GM19240 (cell line): ENCODE measurements around the gene PPCDC.

Experiments used
- DNase-seq: peaks from one replicate; pipeline ENCODE4 v3.0.0; 2011; ENCODE audit warnings: low spot score; ENCODE audit not compliant: insufficient read length

PPCDC gene

GRCh38 chr15:75043509-75044257 is 20.3 kb downstream of the PPCDC start:
- DNase-seq = peak; percentile 28

DNA sequence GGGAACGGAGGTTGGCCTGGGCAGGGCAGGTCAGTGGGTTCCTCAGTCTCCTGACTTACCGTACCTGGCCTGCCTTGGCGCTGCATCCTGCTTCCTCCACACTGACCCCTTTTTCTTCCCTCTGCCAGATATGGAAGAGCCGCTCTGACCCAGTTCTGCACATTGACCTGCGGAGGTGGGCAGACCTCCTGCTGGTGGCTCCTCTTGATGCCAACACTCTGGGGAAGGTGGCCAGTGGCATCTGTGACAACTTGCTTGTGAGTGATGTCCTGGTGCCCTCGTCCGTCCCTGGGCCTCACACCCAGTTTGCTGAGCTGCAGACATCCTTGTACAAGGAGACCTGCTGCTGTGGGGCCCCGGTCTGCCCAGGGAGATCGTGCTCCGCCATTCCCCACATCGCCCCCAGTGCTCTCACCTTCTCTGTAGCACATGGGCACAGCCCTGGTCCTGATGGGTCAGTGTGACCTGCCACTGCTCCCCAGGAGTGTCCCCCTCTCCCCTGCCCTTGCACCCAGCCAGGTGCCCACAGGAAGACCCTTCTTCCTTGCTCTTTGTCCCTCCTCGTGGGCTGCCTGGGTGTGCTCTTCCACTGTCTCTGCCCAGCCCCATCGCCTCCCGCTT is 21.0 kb downstream of the PPCDC start:
- no peak for DNase-seq

DNA sequence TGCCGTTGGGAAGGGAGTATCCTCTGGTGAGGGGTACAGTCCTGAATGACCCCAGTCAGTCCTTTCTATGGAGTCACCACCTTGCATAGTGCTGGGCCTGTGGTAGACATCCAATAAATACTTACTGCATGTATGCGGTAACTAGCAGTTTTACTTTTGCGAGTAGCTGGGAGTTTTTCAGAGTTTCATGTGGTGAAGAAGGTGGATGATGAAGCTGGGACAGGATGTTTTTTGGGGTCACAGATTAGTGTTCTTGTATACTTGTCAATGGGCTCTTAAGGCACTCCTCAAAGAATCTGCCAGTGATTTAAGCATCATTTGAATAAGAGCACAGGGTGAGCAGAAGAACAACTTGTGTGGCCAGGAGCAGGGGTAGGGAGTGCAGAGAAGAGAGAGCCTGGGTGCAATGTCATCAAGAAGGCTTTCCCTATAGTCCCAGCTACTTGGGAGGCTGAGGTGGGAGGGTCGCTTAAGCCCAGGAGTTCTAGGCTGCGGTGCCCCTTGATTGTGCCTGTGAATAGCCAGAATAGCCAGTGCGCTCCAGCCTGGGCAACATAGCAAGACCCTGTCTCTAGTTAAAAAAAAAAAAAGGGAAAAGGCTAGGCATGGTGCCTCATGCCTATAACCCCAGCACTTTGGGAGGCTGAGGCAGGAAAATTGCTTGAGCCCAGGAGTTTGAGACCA is 22.1 kb downstream of the PPCDC start:
- no peak for DNase-seq

DNA sequence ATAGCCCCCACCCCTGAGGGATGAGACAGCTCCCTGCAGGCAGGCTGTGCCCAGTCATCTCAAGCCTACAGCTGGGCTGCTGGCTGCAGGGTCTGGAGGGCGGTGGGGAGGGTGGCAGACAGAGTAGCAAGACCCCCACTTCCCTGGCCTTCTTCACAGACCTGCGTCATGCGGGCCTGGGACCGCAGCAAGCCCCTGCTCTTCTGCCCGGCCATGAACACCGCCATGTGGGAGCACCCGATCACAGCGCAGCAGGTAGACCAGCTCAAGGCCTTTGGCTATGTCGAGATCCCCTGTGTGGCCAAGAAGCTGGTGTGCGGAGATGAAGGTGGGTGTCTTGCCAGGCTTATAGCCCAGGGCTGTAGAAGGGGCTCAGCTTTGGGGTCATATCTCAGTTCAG is 25.0 kb downstream of the PPCDC start:
- DNase-seq = no peak

- DNase-seq = no peak
Measured at GRCh38 chr15:75049392-75049791, 26.0 kb downstream of the PPCDC start.

- DNase-seq = no peak
Measured at GRCh38 chr15:75050283-75050682, 26.9 kb downstream of the PPCDC start.

GRCh38 chr15:75051191-75051608 is 27.8 kb downstream of the PPCDC start:
- no peak for DNase-seq

DNA sequence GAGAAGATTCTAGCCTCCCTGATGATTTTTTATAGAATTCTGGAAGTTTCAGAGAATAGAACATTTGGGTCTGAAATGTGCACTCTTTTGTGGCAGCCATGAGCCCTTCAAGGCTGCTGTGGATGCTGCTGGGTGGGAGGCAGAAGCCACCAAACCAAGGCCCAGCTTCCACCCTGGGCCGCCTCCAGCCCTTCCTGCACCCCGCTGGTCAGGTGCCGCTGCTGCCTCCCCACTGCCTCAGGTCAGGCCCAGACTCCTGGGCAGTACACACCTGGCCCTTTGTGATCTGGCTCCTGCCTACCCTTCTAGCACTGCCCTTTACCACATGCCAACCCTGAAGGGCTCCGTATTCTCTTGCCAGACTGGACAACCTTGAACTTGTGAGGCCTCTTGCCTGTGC is 28.3 kb downstream of the PPCDC start:
- DNase-seq = no peak

- no peak for DNase-seq
Measured at GRCh38 chr15:75052972-75053747, 29.8 kb downstream of the PPCDC start.

DNA sequence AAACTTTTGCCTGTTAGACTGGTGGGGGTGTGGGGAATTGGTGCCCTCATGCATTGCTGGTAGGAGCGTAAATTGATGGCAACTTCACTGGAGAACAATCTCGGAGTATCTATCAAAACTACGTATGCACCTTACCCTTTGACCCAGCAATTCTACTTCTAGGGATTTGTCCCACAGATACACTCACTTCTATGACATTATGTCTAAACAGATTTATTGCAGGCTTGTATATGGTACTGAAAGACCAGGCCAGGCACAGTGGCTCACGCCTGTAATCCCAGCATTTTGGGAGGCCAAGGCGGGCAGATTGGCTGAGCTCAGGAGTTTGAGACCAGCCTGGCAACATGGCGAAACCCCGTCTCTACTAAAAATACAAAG is 30.3 kb downstream of the PPCDC start:
- DNase-seq = no peak

- DNase-seq = no peak
Measured at GRCh38 chr15:75054172-75054897, 30.9 kb downstream of the PPCDC start.

GRCh38 chr15:75056036-75056435 is 32.6 kb downstream of the PPCDC start:
- no peak for DNase-seq

GRCh38 chr15:75058127-75058905 is 34.9 kb downstream of the PPCDC start:
- DNase-seq = no peak

DNA sequence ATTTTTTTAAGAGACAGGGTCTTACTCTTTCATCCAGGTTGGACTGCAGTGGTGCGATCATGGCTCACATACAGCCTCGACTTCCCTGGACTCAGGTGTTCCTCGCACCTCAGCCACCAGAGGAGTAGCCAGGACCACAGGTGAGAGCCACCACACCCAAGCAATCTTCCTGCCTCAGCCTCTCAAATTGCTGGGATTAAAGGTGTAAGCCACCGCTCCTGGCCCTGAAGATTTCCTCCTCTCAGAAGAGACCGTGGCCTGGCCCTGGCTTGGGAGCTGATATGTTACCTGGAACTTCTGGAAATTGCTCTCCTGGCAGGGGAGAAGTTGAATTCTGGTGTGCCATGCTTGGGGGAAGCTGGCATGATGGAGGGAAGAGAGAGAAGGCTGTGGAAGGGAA is 36.2 kb downstream of the PPCDC start:
- no peak for DNase-seq

GRCh38 chr15:75061272-75061671 is 37.9 kb downstream of the PPCDC start:
- DNase-seq = no peak

- no peak for DNase-seq
Measured at GRCh38 chr15:75062706-75063105, 39.3 kb downstream of the PPCDC start.

GRCh38 chr15:75063338-75063737 is 39.9 kb downstream of the PPCDC start:
- no peak for DNase-seq

DNA sequence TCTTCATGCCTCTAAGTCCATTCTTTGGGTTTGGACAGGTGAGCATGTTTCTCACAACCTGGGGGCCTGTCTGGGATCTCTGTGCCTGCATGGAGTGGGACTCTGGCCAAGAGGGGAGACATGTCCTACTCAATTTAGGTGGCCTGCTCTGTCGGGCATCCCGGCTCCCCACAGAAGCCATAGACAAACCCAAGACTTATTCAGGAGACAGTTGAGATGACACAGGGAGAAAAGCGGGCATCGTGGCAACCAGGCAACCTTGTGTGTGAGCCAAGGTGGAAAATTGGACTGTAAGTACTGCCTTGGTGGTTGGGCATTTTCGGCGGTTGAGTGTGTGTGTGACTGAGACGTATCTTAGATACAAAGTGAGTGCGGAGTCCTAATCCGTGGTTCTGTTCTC is 40.5 kb downstream of the PPCDC start:
- no peak for DNase-seq

- no peak for DNase-seq
Measured at GRCh38 chr15:75064846-75065245, 41.5 kb downstream of the PPCDC start.

DNA sequence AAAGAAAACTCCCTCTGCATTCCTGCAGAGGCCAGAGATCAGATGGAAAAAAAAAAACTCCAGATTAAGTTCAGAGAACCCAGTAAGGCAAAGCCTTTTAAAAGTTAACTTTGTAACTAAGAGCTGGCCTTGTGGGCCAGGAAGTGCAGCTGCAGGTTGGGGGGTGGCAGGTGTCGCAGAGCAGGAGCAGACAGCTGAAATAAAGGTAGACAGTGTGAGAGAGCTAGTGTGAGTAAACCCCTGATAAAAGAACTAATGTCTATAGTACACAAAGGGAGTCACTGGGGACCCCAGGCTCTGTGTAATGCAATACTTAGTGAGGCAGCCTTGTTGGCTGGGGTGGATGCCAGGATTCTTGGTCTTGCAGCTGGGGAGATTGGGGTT is 42.1 kb downstream of the PPCDC start:
- DNase-seq = no peak
